HG03469 (cell line): ENCODE results near the gene SFI1.
"Not testable (repeated sequence)": the region's sequence is repeated elsewhere in the genome, so short reads cannot be mapped to it uniquely, and the experiment has no call there.

Source experiments
- ATAC-seq: cut with Tn5 transposase; IDR thresholded peaks from one replicate; pipeline ENCODE4 v1.9.1; 2021; ENCODE audit warnings: mild to moderate bottlenecking, moderate library complexity, moderate number of reproducible peaks; ENCODE audit not compliant: unreplicated experiment

SFI1 gene

DNA sequence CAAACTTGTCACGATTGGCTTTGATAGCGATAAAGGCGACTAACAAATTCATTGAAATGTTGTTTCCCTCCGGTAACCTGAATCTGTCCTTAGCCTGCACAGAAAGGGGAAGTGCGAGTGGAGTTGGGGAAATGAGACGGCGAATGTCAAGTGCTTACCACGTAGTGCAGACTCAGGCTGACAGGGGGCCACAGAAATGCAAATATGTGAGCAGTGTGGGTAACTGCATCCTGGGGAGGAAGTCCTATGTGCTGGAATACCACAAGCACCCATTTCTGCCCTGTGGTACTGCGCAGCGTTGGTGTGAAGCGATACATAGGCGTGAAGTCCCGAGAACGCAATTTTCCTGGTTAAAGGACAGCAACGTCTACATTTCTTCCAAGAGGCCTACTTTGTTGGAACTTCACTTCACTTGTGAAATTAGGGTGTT lies 5.8 kb upstream of the SFI1 start:
- no peak for ATAC-seq

DNA sequence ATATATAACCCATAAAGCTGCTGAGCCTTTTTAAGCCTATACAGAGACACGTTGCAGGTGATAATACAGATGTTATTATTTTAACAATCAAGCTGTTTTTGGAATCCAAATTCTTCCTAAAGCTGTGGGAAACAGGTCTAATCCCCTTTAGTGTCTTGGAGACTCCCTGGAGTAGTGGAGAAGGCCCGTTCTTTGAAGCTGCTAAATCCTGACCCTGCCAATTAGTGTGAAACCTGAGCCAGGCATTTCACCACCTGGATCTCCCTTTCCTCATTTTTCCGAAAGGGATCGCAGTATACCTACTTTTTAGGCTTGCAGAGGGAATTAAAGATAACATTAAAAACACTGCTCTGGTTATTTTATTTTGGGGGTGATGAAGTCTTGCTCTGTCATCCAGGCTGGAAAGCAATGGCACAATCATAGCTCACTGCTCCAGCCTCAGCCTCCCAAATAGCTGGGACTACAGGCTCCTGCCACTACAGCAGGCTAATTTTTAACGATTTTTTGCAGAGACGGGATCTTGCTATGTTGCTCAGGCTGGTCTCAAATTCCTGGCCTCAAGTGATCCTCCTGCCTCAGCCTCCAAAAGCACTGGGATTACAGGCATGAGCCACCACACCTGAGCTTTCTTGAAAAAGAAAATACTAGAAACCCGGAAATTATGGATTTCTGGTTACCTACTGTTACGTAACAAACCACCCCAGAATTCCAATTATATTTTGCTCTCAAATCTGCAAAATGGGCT lies 4.9 kb upstream of the SFI1 start:
- no peak for ATAC-seq

DNA sequence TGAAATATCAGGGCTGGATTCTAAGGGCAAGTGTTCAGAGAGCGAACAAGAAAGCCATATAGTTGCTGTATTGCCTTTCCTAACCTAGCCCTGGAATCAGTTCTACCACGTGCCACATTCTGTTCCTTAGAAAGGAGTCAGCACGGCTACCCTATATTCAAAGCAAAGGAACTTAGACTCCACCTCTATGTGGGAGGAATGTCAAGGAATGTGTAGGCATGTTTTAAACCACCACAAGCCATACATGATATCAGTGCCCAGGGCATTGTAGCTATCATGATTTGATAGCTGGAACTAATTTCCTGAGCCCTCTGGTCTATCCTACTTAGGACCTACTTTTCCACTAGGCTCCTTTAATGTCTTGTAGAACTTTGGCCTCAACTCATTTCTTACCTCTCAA lies 4.2 kb upstream of the SFI1 start:
- no peak for ATAC-seq

GRCh38 chr22:31493355-31493754 lies 3.0 kb upstream of the SFI1 start:
- not testable (repeated sequence) for ATAC-seq

GRCh38 chr22:31495343-31495742 lies 993 bp upstream of the SFI1 start:
- ATAC-seq, result no peak

DNA sequence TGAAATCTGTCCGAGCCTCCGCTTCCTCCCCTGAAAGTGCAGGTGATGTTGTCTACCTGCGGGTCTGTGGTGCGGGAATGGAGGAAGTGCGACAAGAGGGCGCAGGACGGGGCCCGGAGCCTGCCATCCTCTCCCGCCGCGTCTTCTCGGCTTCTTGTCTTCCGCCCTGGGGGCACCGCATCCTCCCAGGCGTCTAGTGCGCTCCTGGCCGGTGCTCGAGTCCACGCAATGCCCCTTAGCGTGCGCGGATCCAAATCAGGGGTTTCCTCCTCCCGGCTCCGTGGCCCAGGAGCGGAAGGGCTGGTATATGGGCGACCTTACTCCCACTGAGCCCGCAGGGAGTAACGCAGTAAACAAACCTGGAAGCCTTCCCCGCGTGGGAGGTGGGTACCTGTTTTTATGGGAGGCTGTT lies 405 bp downstream of the SFI1 start:
- peak; percentile 10 for ATAC-seq

- ATAC-seq, result no peak
Observed at GRCh38 chr22:31497148-31497938, 1.0 kb downstream of the SFI1 start.

GRCh38 chr22:31501738-31502137 lies 5.4 kb downstream of the SFI1 start:
- ATAC-seq, result no peak

GRCh38 chr22:31503211-31503964 lies 7.1 kb downstream of the SFI1 start:
- no peak for ATAC-seq

- ATAC-seq, result no peak
Observed at GRCh38 chr22:31504282-31504681, 7.9 kb downstream of the SFI1 start.

DNA sequence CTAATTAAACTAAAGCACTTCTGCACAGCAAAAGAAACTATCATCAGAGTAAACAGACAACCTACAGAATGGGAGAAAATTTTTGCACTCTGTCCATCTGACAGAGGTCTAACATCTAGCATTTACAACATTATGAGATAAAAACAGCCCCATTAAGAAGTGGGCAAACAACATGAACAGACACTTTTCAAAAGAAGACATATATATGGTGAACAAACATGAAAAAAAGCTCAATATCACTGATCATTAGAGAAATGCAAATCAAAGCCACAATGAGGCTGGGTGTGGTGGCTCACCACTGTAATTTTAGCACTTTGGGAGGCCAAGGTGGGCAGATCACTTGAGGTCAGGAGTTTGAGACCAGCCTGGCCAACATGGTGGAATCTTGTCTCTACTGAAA lies 11.2 kb downstream of the SFI1 start:
- ATAC-seq, result not testable (repeated sequence)

GRCh38 chr22:31508536-31508935 lies 12.2 kb downstream of the SFI1 start:
- ATAC-seq, result no peak

DNA sequence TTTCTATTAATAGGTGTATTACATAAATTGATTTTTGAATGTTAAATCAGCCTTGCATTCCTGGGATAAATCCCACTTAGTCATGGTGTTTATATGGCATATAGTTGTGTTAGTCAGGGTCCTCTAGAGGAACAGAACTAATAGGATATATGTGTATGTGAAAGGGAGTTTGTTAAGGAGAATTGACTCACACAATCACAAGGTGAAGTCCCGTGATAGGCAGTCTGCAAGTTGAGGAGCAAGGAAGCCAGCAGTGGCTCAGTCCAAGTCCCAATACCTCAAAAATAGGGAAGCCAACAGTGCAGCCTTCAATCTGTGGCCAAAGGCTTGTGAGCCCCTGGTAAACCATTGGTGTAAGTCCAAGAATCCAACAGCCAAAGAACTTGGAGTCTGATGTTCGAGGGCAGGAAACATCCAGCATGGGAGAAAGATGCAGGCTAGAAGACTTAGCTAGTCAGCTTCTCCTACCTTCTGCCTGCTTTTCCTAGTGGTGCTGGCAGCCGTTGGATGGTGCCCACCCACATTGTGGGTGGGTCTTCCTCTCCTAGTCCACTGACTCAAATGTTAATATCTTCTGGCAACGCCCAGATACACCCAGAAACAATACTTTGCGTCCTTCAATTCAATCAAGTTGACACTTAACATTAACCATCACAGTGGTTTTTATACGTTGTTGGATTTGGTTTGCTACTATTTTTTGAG lies 12.9 kb downstream of the SFI1 start:
- ATAC-seq, result no peak

DNA sequence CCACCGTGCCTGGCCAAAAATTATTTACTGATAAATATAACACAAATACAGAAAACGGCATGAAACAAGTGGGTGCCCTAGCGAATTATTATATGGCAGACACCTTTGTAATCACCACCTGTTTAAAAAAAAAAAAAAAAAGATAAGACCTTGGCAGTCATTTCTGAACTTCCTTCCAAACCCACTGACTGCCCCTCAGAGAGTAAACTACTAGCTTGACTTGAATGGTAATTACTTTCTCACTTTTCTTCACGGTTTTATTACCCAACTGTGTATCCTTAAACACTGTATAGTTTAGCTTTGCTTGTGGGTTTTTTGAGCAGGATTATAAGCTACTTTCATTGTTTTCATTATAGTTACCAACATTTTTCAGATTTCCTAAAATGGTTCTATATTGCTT lies 23.7 kb downstream of the SFI1 start:
- ATAC-seq, result no peak

- ATAC-seq, result not testable (repeated sequence)
Observed at GRCh38 chr22:31524132-31524531, 27.8 kb downstream of the SFI1 start.

DNA sequence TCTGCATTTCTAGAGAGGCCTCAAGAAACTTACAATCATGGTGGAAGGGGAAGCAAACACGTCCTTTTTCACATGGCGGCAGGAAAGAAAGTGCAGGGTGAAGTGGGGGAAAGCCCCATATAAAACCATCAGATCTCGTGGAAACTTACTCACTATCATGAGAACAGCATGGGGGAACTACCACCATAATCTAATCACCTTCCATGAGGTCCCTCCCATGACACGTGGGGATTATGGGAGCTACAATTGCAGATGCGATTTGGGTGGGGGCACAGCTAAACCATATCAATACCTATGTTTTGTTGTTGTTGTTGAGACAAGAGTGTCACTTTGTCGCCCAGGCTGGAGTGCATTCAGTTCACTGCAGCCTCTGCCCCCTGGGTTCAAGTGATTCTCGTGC lies 29.9 kb downstream of the SFI1 start:
- ATAC-seq, result no peak

DNA sequence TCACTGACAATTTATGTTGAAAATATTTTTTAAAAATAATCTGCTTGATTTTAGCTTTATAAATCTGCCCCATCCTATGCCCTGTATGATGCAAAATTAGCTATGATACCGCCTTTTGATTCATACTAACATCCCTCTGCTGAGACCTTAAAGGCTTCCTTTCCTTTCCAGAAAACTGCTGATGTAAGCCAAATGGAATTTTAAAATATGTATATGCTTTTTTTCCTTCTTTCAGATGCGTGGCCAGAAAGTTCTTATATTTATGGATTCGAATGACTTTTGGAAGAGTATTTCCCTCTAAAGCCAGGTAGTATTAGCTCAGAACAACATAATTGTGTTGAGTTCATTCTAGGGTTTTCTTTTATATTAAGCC lies 34.5 kb downstream of the SFI1 start:
- ATAC-seq, result no peak

GRCh38 chr22:31532060-31532459 lies 35.7 kb downstream of the SFI1 start:
- ATAC-seq, result no peak

DNA sequence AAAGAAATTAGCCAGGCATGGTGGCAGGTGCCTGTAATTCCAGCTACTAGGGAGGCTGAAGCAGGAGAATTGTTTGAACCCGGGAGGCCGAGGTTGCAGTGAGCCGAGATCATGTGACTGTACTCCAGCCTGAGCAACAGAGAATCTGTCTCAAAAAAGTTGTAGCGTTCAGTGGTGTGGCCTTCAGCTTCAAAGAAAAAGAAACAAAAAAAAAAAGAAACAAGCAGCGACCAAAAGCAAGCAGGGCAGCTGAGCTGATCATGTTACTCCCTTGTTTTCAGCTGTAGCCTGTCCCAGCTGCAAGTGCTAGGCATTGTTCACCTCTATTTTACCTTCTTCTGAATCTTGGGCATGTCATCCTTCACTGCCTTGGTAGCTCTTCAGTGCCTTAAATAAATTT lies 37.0 kb downstream of the SFI1 start:
- no peak for ATAC-seq

DNA sequence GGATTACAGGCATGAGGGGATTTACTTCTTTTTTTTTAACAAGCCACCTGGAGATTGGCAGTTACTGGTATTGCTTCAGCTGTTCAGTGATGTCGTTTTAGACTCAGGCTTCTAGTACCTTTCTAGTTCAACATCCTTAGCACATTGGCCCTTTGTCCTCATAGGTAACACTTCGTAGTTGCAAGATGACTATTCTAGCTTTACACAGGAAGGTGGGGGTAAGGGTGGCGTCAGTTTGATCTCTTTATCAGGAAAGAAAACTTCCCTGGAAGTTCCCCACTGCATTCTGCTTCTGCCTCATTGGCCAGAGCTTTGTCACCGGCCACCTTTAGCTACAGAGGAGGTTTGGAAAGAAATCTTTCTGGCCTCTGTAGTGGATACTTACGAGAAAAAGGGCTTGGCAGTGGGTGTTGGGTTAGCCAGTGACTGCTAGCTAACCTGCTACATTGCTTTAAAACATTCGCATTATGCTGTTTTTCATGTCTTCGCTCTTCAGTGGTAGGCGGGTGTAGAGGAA lies 40.7 kb downstream of the SFI1 start:
- no peak for ATAC-seq

DNA sequence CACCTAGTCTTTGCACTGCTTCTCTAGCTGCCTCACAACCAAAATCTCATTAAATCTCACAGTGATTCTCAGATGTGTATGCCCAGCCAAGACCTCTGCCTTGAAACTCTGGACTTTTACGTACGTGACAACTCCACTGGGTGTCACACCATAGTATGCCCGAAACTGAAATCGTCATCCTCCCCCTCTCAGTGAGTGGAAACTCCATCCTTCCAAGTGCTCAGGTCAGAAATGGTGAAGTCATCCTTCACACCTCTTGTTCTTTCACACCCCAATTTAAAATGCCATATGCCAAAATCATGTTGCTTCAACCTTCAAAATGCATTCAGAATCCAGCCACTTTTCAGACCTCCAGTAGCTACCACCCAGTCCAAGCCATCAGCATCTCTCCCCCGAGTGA lies 42.5 kb downstream of the SFI1 start:
- no peak for ATAC-seq
